ENCODE results near the gene KSR2. TPM values are rescaled to one million over a fixed set of nuclear protein-coding genes. Genes with fewer than 3 reads are reported as not detected.

KSR2 gene
- total and polyA plus RNA-seq, 3 experiments from 2014 or later: 0.07 to 0.11 TPM; not detected in 1

DNA sequence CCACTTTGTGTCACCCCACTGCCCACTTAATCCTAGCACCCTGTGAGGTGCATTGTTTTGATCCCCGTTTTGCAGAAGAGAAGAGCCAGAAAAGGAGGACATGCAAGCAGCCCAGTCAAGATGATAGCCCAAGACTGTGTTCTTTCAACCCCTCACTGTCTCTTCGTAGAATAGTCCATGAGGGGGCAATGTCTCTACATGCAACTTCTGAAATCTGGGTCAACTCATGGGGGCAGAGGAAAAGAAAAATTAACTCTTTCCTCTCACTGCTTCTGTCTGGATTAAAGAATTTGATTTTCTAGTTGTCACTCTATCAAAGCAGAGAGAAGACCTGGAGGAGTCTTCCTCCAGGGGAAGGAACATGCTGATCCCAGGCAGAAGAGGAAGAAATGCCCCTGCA lies 377.8 kb downstream of the KSR2 start:
- no peak overlapping the region for H3K4me3 Mint-ChIP-seq
- Histone ChIP-seq H3K36me3 (ENCODE audit: insufficient read depth, low read length) (no peaks in the 10 kb centered on the region), H3K27ac (ENCODE audit: low read depth, low read length) (no peak overlapping the region), H3K4me3 (ENCODE audit: low read length) (no peak overlapping the region), H3K27me3 (ENCODE audit: insufficient read depth, low read length, poor library complexity, severe bottlenecking) (no peaks in the 10 kb centered on the region), H3K9me3 (ENCODE audit: low read length) (no peaks in the 10 kb centered on the region), H3K4me1 (ENCODE audit: insufficient read depth, low read length) (no peaks in the 10 kb centered on the region)
- no peak for DNase-seq
- peaks cover 2 to 12% (median 7%) of the 10 kb centered on the region in 5 donors for H3K9me3 Mint-ChIP-seq
- H3K4me1 Mint-ChIP-seq: peaks cover 0 to 3% (median 0%) of the 10 kb centered on the region in 3 donors
- ChIA-PET POLR2A (no interaction called here), CTCF (no interaction called here)
- no peak overlapping the region for H3K27ac Mint-ChIP-seq
- peaks cover 4% of the 10 kb centered on the region in 2 donors for H3K27me3 Mint-ChIP-seq
- H3K36me3 Mint-ChIP-seq: no peaks in the 10 kb centered on the region

DNA sequence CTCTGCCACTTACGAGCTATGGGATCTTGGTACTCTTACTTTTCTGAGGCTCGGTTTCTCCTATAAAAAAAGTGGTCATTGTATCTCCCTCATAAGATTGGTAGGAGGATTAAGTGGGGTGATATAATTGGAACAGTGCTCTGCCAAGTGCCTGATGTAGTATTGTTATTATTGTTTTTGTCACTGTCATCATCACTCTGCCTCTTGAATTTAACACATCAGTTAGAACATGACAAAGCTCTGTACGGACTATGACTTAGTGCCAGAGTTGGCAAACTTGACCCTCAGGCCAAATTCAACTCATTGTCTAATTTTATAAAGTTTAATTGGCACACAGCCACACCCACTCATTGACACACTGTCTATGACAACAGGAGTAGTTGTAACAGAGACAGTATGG lies 378.4 kb downstream of the KSR2 start:
- no peak overlapping the region for H3K27ac Mint-ChIP-seq
- H3K27me3 Mint-ChIP-seq: peaks cover 4 to 5% of the 10 kb centered on the region in 2 donors
- Histone ChIP-seq H3K4me1 (ENCODE audit: insufficient read depth, low read length) (no peaks in the 10 kb centered on the region), H3K27ac (ENCODE audit: low read depth, low read length) (no peak overlapping the region), H3K4me3 (ENCODE audit: low read length) (no peak overlapping the region), H3K9me3 (ENCODE audit: low read length) (no peaks in the 10 kb centered on the region), H3K27me3 (ENCODE audit: insufficient read depth, low read length, poor library complexity, severe bottlenecking) (no peaks in the 10 kb centered on the region), H3K36me3 (ENCODE audit: insufficient read depth, low read length) (no peaks in the 10 kb centered on the region)
- peaks cover 0 to 3% (median 0%) of the 10 kb centered on the region in 3 donors for H3K4me1 Mint-ChIP-seq
- no peak overlapping the region for H3K4me3 Mint-ChIP-seq
- no peak for DNase-seq
- H3K9me3 Mint-ChIP-seq: peaks cover 2 to 12% (median 7%) of the 10 kb centered on the region in 5 donors
- no peaks in the 10 kb centered on the region for H3K36me3 Mint-ChIP-seq
- ChIA-PET CTCF (no interaction called here), POLR2A (no interaction called here)

GRCh38 chr12:117589021-117589420 lies 379.8 kb downstream of the KSR2 start:
- Mint-ChIP-seq H3K27ac (no peak overlapping the region), H3K4me1 (peaks cover 0 to 3% (median 0%) of the 10 kb centered on the region in 3 donors), H3K27me3 (peaks cover 4 to 5% of the 10 kb centered on the region in 2 donors), H3K36me3 (no peaks in the 10 kb centered on the region), H3K9me3 (peaks cover 2 to 12% (median 7%) of the 10 kb centered on the region in 5 donors), H3K4me3 (no peak overlapping the region)
- Histone ChIP-seq H3K36me3 (ENCODE audit: insufficient read depth, low read length) (no peaks in the 10 kb centered on the region), H3K4me1 (ENCODE audit: insufficient read depth, low read length) (no peaks in the 10 kb centered on the region), H3K4me3 (ENCODE audit: low read length) (no peak overlapping the region), H3K27ac (ENCODE audit: low read depth, low read length) (no peak overlapping the region), H3K9me3 (ENCODE audit: low read length) (no peaks in the 10 kb centered on the region), H3K27me3 (ENCODE audit: insufficient read depth, low read length, poor library complexity, severe bottlenecking) (no peaks in the 10 kb centered on the region)
- no peak for DNase-seq
- CTCF ChIA-PET: interaction anchor here (1.3 to 1.8 kb wide), 2 partner anchors 351 to 376 kb away, joined by 3 to 5 read pairs; no protein-coding TSS in a partner anchor
- POLR2A ChIA-PET: no interaction called here

DNA sequence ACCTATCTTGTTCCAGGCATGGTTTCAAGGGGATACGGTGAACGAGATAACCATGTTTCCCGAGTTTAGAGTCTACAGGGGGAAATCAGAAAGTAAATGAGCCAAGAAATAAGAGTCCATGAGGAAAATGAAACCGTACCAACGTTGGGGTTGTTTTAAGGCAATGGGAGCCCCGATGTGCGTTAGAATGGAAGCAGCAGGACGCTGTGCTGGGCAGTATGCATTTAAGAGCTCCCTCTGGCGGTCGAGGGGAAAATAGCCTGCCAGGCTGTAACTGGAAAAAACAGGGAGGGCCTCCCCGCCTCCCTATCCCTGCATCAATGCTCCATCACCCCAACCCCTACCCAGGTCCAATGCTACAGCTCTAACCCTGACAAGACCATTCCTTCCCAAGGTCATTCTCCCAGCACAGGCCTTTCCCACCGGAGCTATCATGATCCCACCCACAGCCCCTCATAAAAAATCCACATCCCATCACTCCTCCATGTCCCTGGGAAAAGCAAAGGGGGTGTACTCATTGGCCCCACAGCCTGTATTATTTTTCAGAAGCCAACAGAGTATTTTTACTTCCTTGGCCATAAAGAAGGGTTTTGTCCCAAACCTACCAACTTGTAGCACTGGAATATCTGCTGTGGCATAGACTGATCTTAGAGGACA lies 381.0 kb downstream of the KSR2 start:
- no peaks in the 10 kb centered on the region for H3K4me1 ChIP-seq (ENCODE audit: insufficient read depth, low read length)
- H3K36me3 Mint-ChIP-seq: no peaks in the 10 kb centered on the region
- H3K4me3 ChIP-seq (ENCODE audit: low read length): no peak overlapping the region
- H3K27ac ChIP-seq (ENCODE audit: low read depth, low read length): no peak overlapping the region
- no peaks in the 10 kb centered on the region for H3K27me3 ChIP-seq (ENCODE audit: insufficient read depth, low read length, poor library complexity, severe bottlenecking)
- H3K4me1 Mint-ChIP-seq: peaks cover 0 to 3% (median 0%) of the 10 kb centered on the region in 3 donors
- H3K36me3 ChIP-seq (ENCODE audit: insufficient read depth, low read length): no peaks in the 10 kb centered on the region
- no peak for DNase-seq
- no peak overlapping the region for H3K27ac Mint-ChIP-seq
- H3K9me3 Mint-ChIP-seq: peaks cover 2 to 10% (median 7%) of the 10 kb centered on the region in 5 donors
- H3K9me3 ChIP-seq (ENCODE audit: low read length): no peaks in the 10 kb centered on the region
- CTCF ChIA-PET: interaction anchor here (1.0 kb wide), 2 partner anchors 10 to 20 kb away, joined by 3 read pairs; no protein-coding TSS in a partner anchor
- H3K27me3 Mint-ChIP-seq: peaks cover 0 to 5% of the 10 kb centered on the region in 2 donors
- POLR2A ChIA-PET: no interaction called here
- no peak overlapping the region for H3K4me3 Mint-ChIP-seq

DNA sequence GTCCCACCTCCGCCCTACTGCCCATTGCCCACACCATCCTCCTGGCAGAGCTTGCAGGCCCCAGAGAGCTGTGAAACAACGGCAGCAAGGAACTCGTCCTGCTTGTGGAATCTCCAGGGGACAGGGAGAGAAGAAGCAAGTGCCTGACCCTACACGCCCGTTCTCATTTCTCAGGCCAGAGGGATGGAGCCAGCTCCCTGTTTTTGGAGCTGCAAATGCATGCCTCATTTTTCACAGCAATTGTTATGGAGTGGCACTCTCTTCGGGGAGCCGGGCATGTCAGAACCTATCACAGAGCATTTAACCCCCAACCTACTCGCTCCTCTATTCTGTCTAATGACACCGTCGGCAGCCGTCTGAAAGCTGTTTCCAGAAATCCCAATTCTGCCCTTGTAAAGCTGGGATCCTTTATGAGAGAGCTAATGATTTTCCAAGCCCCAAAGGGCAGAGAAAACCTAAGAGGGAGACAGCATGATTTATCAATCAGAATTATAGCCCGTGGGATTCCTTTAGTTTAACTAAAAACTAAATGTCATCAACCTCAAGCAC lies 385.0 kb downstream of the KSR2 start:
- ChIA-PET CTCF (no interaction called here), POLR2A (no interaction called here)
- no peak overlapping the region for H3K27ac ChIP-seq (ENCODE audit: low read depth, low read length)
- Mint-ChIP-seq H3K27me3 (peaks cover 0 to 5% of the 10 kb centered on the region in 2 donors), H3K4me3 (no peak overlapping the region), H3K27ac (no peak overlapping the region), H3K36me3 (no peaks in the 10 kb centered on the region), H3K9me3 (peaks cover 0 to 3% (median 0%) of the 10 kb centered on the region in 5 donors), H3K4me1 (peaks cover 0 to 3% (median 0%) of the 10 kb centered on the region in 3 donors)
- no peaks in the 10 kb centered on the region for H3K4me1 ChIP-seq (ENCODE audit: insufficient read depth, low read length)
- no peaks in the 10 kb centered on the region for H3K36me3 ChIP-seq (ENCODE audit: insufficient read depth, low read length)
- no peak overlapping the region for H3K4me3 ChIP-seq (ENCODE audit: low read length)
- no peaks in the 10 kb centered on the region for H3K9me3 ChIP-seq (ENCODE audit: low read length)
- no peak for DNase-seq
- no peaks in the 10 kb centered on the region for H3K27me3 ChIP-seq (ENCODE audit: insufficient read depth, low read length, poor library complexity, severe bottlenecking)

DNA sequence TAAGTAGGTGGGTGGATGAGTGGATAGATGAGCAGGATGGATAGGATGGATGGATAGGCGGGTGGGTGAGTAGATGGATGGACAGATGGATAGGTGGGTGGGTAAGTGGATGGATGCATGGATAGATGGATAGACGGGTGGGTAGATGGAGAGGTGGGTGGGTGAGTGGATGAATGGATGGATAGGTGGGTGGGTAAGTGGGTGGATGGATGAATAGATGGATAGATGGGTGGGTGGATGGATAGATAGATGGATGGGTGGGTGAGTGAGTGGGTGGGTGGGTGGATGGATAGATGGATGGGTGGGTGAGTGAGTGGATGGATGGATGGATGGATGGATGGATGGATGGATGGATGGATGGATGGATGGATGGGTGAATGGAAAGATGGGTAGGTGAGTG lies 385.7 kb downstream of the KSR2 start:
- H3K36me3 Mint-ChIP-seq: no peaks in the 10 kb centered on the region
- H3K9me3 Mint-ChIP-seq: peaks cover 0 to 3% (median 0%) of the 10 kb centered on the region in 5 donors
- ChIA-PET POLR2A (no interaction called here), CTCF (no interaction called here)
- H3K4me1 Mint-ChIP-seq: peaks cover 0 to 3% (median 0%) of the 10 kb centered on the region in 3 donors
- no peaks in the 10 kb centered on the region for H3K27me3 ChIP-seq (ENCODE audit: insufficient read depth, low read length, poor library complexity, severe bottlenecking)
- H3K4me3 ChIP-seq (ENCODE audit: low read length): no peak overlapping the region
- no peak for DNase-seq
- H3K27ac Mint-ChIP-seq: no peak overlapping the region
- H3K9me3 ChIP-seq (ENCODE audit: low read length): no peaks in the 10 kb centered on the region
- H3K36me3 ChIP-seq (ENCODE audit: insufficient read depth, low read length): no peaks in the 10 kb centered on the region
- H3K4me1 ChIP-seq (ENCODE audit: insufficient read depth, low read length): no peaks in the 10 kb centered on the region
- no peak overlapping the region for H3K4me3 Mint-ChIP-seq
- no peak overlapping the region for H3K27ac ChIP-seq (ENCODE audit: low read depth, low read length)
- H3K27me3 Mint-ChIP-seq: peaks cover 0 to 5% of the 10 kb centered on the region in 2 donors

- Histone ChIP-seq H3K27me3 (ENCODE audit: insufficient read depth, low read length, poor library complexity, severe bottlenecking) (no peaks in the 10 kb centered on the region), H3K9me3 (ENCODE audit: low read length) (no peaks in the 10 kb centered on the region), H3K36me3 (ENCODE audit: insufficient read depth, low read length) (no peaks in the 10 kb centered on the region), H3K4me1 (ENCODE audit: insufficient read depth, low read length) (no peaks in the 10 kb centered on the region), H3K4me3 (ENCODE audit: low read length) (no peak overlapping the region), H3K27ac (ENCODE audit: low read depth, low read length) (no peak overlapping the region)
- Mint-ChIP-seq H3K36me3 (no peaks in the 10 kb centered on the region), H3K9me3 (peaks cover 0 to 3% (median 0%) of the 10 kb centered on the region in 5 donors), H3K4me1 (no peaks in the 10 kb centered on the region), H3K27me3 (peaks cover 0 to 3% of the 10 kb centered on the region in 2 donors), H3K4me3 (no peak overlapping the region), H3K27ac (no peak overlapping the region)
- DNase-seq: no peak
- POLR2A ChIA-PET: no interaction called here
- CTCF ChIA-PET: no interaction called here
Measured at GRCh38 chr12:117582135-117582784, 386.5 kb downstream of the KSR2 start.

GRCh38 chr12:117580718-117581062 lies 388.1 kb downstream of the KSR2 start:
- no peaks in the 10 kb centered on the region for H3K27me3 ChIP-seq (ENCODE audit: insufficient read depth, low read length, poor library complexity, severe bottlenecking)
- H3K27ac ChIP-seq (ENCODE audit: low read depth, low read length): no peak overlapping the region
- Mint-ChIP-seq H3K9me3 (peaks cover 0 to 5% (median 0%) of the 10 kb centered on the region in 5 donors), H3K4me1 (no peaks in the 10 kb centered on the region), H3K36me3 (no peaks in the 10 kb centered on the region), H3K4me3 (no peak overlapping the region), H3K27me3 (no peaks in the 10 kb centered on the region), H3K27ac (no peak overlapping the region)
- H3K36me3 ChIP-seq (ENCODE audit: insufficient read depth, low read length): no peaks in the 10 kb centered on the region
- no peak overlapping the region for H3K4me3 ChIP-seq (ENCODE audit: low read length)
- H3K4me1 ChIP-seq (ENCODE audit: insufficient read depth, low read length): no peaks in the 10 kb centered on the region
- no peaks in the 10 kb centered on the region for H3K9me3 ChIP-seq (ENCODE audit: low read length)
- CTCF ChIA-PET: no interaction called here
- DNase-seq: no peak
- POLR2A ChIA-PET: no interaction called here

All from CD8-positive, alpha-beta memory T cell (primary cell).